K562 (cell line): ENCODE data around the gene TMEM126B. TPM values are rescaled to one million over a fixed set of nuclear protein-coding genes. Genes with fewer than 3 reads are reported as not detected.

Source experiments
- E2F1 ChIP-seq: sonication (generic); formaldehyde crosslinking; IDR thresholded peaks from 2 replicates; pipeline ENCODE4 v1.8.1; 2023; ENCODE audit warnings: mild to moderate bottlenecking, missing genetic modification reagents, moderate library complexity
- EWSR1 ChIP-seq: fragments of 450-650 bp; IDR thresholded peaks from 2 replicates; pipeline ENCODE4 v1.6.1; 2018; ENCODE audit warnings: borderline replicate concordance, mild to moderate bottlenecking, low read depth, moderate library complexity; ENCODE audit not compliant: partially characterized antibody
- FOXO4 ChIP-seq: fragments of 450-650 bp; formaldehyde crosslinking; IDR thresholded peaks from 2 replicates; pipeline ENCODE4 v1.4.0; 2020; ENCODE audit warnings: mild to moderate bottlenecking, moderate library complexity
- GMEB1 ChIP-seq: fragments of 250-450 bp; sonication (Bioruptor Pico); IDR thresholded peaks from 2 replicates; pipeline ENCODE4 v1.4.0; 2020; ENCODE audit warnings: mild to moderate bottlenecking
- KLF10 ChIP-seq: fragments of 250-450 bp; sonication (Bioruptor Pico); IDR thresholded peaks from 2 replicates; pipeline ENCODE4 v1.6.1; 2021; ENCODE audit warnings: matching md5 sums
- NR2F6 ChIP-seq: fragments of 450-650 bp; formaldehyde crosslinking; IDR thresholded peaks from 2 replicates; pipeline ENCODE4 v1.4.0; 2020; ENCODE audit warnings: mild to moderate bottlenecking
- TRIM24 ChIP-seq, 2 experiments: fragments of 450-650 bp; IDR thresholded peaks; 2 replicates each; pipeline ENCODE4 v1.6.1; 2016
- ZBTB40 ChIP-seq, 2 experiments: fragments of 450-650 bp in 1 of 2; sonication (generic) in 1 of 2; formaldehyde crosslinking in 1 of 2; IDR thresholded peaks; 2 replicates each; pipeline versions ENCODE4 v1.7.1 to v1.9.0; 2016 to 2022; ENCODE audit warnings: inconsistent platforms in 1 of 2, mild to moderate bottlenecking in 1 of 2, missing genetic modification reagents in 1 of 2
- ZNF280A ChIP-seq: fragments of 450-650 bp; IDR thresholded peaks from 2 replicates; pipeline ENCODE4 v1.6.1; 2018; ENCODE audit warnings: mild to moderate bottlenecking, low read depth; ENCODE audit not compliant: partially characterized antibody
- ZNF311 ChIP-seq: fragments of 250-450 bp; sonication (Bioruptor Pico); IDR thresholded peaks from 2 replicates; pipeline ENCODE4 v1.4.0; 2020; ENCODE audit warnings: mild to moderate bottlenecking, moderate library complexity
- ZNF551 ChIP-seq: fragments of 250-450 bp; sonication (Bioruptor Pico); IDR thresholded peaks from 2 replicates; pipeline ENCODE4 v1.5.0; 2021; ENCODE audit warnings: mild to moderate bottlenecking, moderate library complexity
- polyA plus RNA-seq, 8 experiments: library from polyadenylated mRNA; depleted of rRNA in 4 of 8; stranded (reverse) in 5 of 8; unstranded in 3 of 8; fragments of >200 nt; fragmentation: Nextera tagmentation in 2 of 8; fragmentation: Illumina TruSeq in 1 of 8; extraction: Ambion mirVana in 2 of 8; extraction: Trizol in 1 of 8; gene quantifications; 2 replicates each; pipeline versions ENCODE4 v1.2.1 to v1.2.3, GENCODE V29; 2011 to 2014; ENCODE audit warnings: inconsistent platforms in 1 of 8, missing spikeins in 1 of 8
- total RNA-seq, 7 experiments: library from RNA; depleted of rRNA in 6 of 7; stranded (reverse); fragments of >200 nt in 6 of 7; fragmentation: Illumina TruSeq in 2 of 7; extraction: Trizol in 2 of 7; gene quantifications; 2 replicates each; pipeline versions ENCODE4 v1.2.1 to v1.2.3, GENCODE V29; 2011 to 2021; ENCODE audit warnings: low replicate concordance in 1 of 7

TMEM126B gene
- total and polyA plus RNA-seq, 9 of the 15 experiments (the other 6 are each of a cell fraction or from before 2014, with no cell fraction given) = 85.5 to 226 (median 164) TPM

- TF ChIP-seq ZBTB40 (IDR thresholded peaks at IDR 0.05) (no peak), ZBTB40 (CRISPR knock-in tag; IDR thresholded peaks at IDR 0.05) (no peak), KLF10 (no peak), ZNF280A (no peak), GMEB1 (CRISPR knock-in tag) (no peak), EWSR1 (no peak), TRIM24 (IDR thresholded peaks at IDR 0.05) (no peak), E2F1 (CRISPR knock-in tag) (peak; percentile 97), ZNF311 (CRISPR knock-in tag) (no peak), FOXO4 (CRISPR knock-in tag) (no peak), NR2F6 (no peak), ZNF551 (CRISPR knock-in tag) (no peak)
Observed at GRCh38 chr11:85627998-85628770, at the start of gene TMEM126B (continued).
